ENCODE results near the gene PAQR7. TPM values are rescaled to one million over a fixed set of nuclear protein-coding genes. Genes with fewer than 3 reads are reported as not detected.

The PAQR7 gene, protein sequence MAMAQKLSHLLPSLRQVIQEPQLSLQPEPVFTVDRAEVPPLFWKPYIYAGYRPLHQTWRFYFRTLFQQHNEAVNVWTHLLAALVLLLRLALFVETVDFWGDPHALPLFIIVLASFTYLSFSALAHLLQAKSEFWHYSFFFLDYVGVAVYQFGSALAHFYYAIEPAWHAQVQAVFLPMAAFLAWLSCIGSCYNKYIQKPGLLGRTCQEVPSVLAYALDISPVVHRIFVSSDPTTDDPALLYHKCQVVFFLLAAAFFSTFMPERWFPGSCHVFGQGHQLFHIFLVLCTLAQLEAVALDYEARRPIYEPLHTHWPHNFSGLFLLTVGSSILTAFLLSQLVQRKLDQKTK
- total RNA-seq: 1 to 10 TPM; 2.5 to 3.4 TPM

DNA sequence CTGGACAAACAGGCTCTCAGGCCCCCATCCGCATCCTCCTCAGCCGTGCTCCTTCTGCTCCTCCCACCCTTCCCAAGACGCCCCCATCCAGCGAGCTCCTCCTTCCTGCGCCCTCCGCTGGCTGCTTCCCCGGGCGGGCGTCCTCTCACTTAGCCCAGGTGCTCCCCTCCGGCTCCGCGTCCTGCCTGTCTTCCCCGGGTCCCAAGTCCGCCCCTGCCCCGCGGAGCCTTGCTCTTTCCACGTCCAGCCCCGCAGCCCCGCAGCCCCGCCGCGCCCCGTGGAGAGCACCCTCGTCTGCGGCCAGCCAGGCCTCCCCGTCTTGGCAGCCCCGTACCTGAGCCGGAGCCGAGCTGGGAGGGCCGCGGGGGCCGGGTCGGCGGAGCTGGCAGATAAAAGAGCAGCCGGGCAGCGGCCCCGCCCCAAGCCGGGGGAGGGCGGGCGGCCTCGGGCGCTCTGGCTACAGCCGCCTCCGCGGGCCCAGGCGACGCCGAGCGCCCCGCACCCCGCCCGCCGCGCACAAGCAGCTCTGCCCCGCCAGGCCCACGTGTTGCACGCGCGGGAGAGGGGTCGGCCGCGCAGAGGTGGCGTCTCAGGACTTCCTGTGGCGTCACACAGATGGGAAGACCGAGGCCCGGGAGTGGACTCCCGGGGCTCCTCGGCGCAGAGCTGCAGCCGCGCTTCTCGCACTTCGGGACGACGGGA, at the start of gene PAQR7:
Gene PAQR7, minus strand, starts transcription at position 555 of the 702 bp plus-strand sequence. CDS start 11,869 bp downstream, outside the sequence.
- intact Hi-C loops (cut with DNase I): no loop called here
- DNase-seq: peak; percentile 78
- Histone ChIP-seq H3K9me3 (no peaks in the 10 kb centered on the region), H3K36me3 (no peaks in the 10 kb centered on the region), H3K9ac (ENCODE audit: low read depth in 2 of 2, low read length in 2 of 2) (peak within 1 kb of the TSS; percentile 68 to 72), H3K4me1 (peaks cover 9% of the 10 kb centered on the region), H3K27ac (peak within 1 kb of the TSS; percentile 35), H3K27me3 (no peaks in the 10 kb centered on the region), H3K4me3 (peak within 1 kb of the TSS; percentile 58)
- TF ChIP-seq, protein P1, sequence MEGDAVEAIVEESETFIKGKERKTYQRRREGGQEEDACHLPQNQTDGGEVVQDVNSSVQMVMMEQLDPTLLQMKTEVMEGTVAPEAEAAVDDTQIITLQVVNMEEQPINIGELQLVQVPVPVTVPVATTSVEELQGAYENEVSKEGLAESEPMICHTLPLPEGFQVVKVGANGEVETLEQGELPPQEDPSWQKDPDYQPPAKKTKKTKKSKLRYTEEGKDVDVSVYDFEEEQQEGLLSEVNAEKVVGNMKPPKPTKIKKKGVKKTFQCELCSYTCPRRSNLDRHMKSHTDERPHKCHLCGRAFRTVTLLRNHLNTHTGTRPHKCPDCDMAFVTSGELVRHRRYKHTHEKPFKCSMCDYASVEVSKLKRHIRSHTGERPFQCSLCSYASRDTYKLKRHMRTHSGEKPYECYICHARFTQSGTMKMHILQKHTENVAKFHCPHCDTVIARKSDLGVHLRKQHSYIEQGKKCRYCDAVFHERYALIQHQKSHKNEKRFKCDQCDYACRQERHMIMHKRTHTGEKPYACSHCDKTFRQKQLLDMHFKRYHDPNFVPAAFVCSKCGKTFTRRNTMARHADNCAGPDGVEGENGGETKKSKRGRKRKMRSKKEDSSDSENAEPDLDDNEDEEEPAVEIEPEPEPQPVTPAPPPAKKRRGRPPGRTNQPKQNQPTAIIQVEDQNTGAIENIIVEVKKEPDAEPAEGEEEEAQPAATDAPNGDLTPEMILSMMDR (IDR thresholded peaks at IDR 0.05): no peak

DNA sequence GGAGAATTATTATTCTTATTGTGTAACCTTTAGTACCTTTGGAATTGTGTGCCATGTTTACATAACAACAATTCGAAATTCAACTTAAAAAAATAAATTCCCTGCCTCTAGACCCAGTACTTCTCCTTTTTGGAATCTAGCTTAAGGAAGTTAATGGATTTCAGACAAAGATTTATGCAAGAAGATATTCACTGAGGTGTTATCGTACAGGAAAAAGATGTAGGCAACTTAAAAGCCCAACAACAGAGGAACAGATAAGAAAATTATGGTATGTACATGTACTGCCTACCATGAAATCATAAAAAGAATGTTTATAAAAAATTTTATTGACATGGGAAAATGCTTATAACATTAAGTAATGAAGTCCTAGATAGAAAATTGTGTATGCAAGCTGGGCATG, 48.9 kb upstream of the PAQR7 start:
- DNase-seq: no peak
- H3K36me3 ChIP-seq: no peaks in the 10 kb centered on the region
- peaks cover 3% of the 10 kb centered on the region for H3K4me1 ChIP-seq
- H3K9me3 ChIP-seq: no peaks in the 10 kb centered on the region
- TF ChIP-seq, protein P1 (IDR thresholded peaks at IDR 0.05): no peak
- H3K27ac ChIP-seq: no peak overlapping the region
- no peak overlapping the region for H3K9ac ChIP-seq (ENCODE audit: low read depth in 2 of 2, low read length in 2 of 2)
- intact Hi-C loops (cut with DNase I): no loop called here
- no peaks in the 10 kb centered on the region for H3K27me3 ChIP-seq
- H3K4me3 ChIP-seq: no peak overlapping the region

DNA sequence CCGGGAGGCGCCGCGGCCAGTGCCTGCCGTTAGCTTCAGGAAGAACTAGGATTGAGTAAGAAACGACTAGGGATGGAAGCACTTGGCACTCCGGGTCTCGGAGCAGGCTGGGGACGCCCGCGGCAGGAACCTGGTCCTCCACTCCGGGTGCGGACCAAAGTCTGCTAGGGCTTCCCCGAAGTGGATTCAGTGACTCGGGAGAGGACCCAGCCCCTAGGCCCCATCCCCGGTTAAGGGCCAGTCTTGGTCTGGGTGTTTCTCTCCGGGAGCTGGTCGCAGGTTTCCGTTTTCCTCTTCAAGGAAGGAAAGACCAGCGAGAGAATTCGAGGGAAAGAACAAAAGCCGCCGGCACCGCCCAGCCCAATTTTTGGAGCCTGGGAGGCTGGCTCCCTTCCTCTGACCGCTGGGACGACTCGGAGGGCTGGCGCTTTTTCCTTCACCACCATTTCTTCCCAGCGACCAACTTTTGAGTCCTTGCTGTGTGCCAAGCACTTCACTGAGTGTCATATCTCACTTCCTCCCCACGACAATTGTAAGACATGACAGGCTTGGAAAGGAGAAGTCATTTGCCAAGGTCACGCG, 47.6 kb upstream of the PAQR7 start:
- Histone ChIP-seq H3K27ac (peak overlapping the region; percentile 20), H3K4me3 (peak overlapping the region; percentile 60), H3K4me1 (peaks cover 3% of the 10 kb centered on the region), H3K36me3 (no peaks in the 10 kb centered on the region), H3K27me3 (no peaks in the 10 kb centered on the region), H3K9ac (ENCODE audit: low read depth in 2 of 2, low read length in 2 of 2) (peak overlapping the region; percentile 54 to 55), H3K9me3 (no peaks in the 10 kb centered on the region)
- intact Hi-C loops (cut with DNase I): no loop called here
- TF ChIP-seq, protein P1 (IDR thresholded peaks at IDR 0.05): no peak
- DNase-seq: peak; percentile 47

DNA sequence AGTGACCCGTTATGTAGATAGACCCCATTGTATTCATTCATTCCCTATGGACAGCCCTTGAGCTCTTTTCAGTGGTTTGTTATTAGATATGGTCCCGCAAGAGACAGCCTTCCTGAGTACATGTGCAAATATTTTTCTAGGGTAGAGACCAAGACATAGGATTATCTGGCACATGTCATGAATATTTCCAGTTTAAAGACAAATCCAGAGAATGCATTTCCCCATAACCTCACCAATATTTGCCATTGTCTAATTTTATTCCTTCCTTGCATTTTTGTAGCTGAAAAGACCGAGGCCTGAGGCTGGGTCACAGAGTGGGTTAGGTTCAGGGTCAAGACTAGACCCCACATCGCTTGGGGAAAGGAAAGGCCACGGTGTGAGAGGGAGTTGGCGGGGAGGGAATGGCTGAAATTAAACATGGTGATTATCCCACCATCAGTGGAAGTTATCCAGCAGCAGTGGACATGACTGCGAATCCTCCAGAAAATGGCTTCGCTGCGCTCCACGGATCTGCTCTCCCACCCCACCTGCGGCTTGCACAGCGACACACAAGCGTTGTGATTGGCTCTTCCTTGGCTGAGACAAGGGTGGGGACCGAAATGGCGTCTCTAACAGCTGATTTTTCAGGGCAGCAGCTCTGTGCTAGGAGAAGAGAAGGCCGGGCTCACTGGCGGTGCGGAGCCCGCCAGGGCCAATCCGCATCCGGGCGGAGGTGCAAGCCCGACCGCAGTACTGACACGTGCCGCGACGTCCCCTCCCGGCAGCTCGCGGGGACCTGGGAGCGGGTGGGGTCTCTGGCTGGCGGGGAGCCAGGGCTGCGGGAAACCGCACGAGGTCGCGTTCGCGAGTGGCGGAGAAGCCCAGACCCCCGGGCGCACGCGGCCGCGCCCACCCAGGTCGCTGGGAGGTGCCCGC, 46.8 kb upstream of the PAQR7 start:
- peak overlapping the region; percentile 20 for H3K27ac ChIP-seq
- no peaks in the 10 kb centered on the region for H3K36me3 ChIP-seq
- intact Hi-C loops (cut with DNase I): no loop called here
- H3K9ac ChIP-seq (ENCODE audit: low read depth in 2 of 2, low read length in 2 of 2): peak overlapping the region; percentile 54 to 58
- H3K4me3 ChIP-seq: peak overlapping the region; percentile 60
- peaks cover 3% of the 10 kb centered on the region for H3K4me1 ChIP-seq
- TF ChIP-seq, protein P1 (IDR thresholded peaks at IDR 0.05): no peak
- no peaks in the 10 kb centered on the region for H3K27me3 ChIP-seq
- peak; percentile 46 for DNase-seq
- no peaks in the 10 kb centered on the region for H3K9me3 ChIP-seq

DNA sequence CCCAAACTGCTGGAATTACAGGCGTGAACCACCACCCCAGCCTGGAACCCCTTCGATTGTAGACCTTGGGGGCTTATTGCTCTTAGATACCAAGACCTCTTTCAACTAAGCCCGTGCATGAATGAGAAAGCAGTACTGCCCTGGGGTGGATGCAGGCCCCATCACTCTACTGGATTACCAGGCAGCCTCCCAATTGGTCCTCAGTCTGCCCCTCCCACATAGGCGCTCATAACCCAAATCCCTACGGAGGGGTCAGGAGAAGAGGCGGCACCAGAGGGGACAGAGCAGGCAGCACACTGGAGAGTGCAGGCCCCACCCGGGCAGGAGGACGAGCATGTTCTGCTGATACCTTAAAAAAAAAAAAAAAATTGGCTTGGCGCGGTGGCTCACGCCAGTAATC, 43.1 kb upstream of the PAQR7 start:
- intact Hi-C loops (cut with DNase I): no loop called here
- peaks cover 3% of the 10 kb centered on the region for H3K4me1 ChIP-seq
- no peak overlapping the region for H3K4me3 ChIP-seq
- TF ChIP-seq, protein P1 (IDR thresholded peaks at IDR 0.05): no peak
- DNase-seq: no peak
- no peaks in the 10 kb centered on the region for H3K36me3 ChIP-seq
- no peak overlapping the region for H3K27ac ChIP-seq
- no peak overlapping the region for H3K9ac ChIP-seq (ENCODE audit: low read depth in 2 of 2, low read length in 2 of 2)
- no peaks in the 10 kb centered on the region for H3K27me3 ChIP-seq
- no peaks in the 10 kb centered on the region for H3K9me3 ChIP-seq

All from colonic mucosa (tissue), 4 donors.